K562 (cell line): ENCODE results near the gene SLC16A14. TPM values are rescaled to one million over a fixed set of nuclear protein-coding genes. Genes with fewer than 3 reads are reported as not detected.

Experiments
- ARHGAP35 ChIP-seq: fragments of 450-650 bp; IDR thresholded peaks from 2 replicates; pipeline ENCODE4 v1.6.1; 2018; ENCODE audit not compliant: partially characterized antibody
- ARID1B ChIP-seq: fragments of 450-650 bp; IDR thresholded peaks from 2 replicates; pipeline ENCODE4 v1.6.1; 2016; ENCODE audit warnings: antibody characterized with exemption, mild to moderate bottlenecking, inconsistent platforms
- ETV1 ChIP-seq: fragments of 450-650 bp; conservative IDR thresholded peaks from 2 replicates; pipeline ENCODE4 v1.6.1; 2016; ENCODE audit warnings: missing genetic modification characterization, control low read depth, low read depth, missing compliant biosample characterization
- NRF1 ChIP-seq, 2 experiments: fragments of 450-650 bp; IDR thresholded peaks in 1 of 2; conservative IDR thresholded peaks in 1 of 2; 2 replicates each; pipeline ENCODE4 v1.6.1; 2014; ENCODE audit warnings: mild to moderate bottlenecking in 2 of 2
- SNIP1 ChIP-seq: fragments of 450-650 bp; IDR thresholded peaks from 2 replicates; pipeline ENCODE4 v1.7.1; 2017; ENCODE audit warnings: low read depth, mild to moderate bottlenecking
- ZNF253 ChIP-seq: fragments of 250-450 bp; sonication (Bioruptor Pico); conservative IDR thresholded peaks from 2 replicates; pipeline ENCODE4 v1.6.1; 2021; ENCODE audit warnings: mild to moderate bottlenecking
- polyA plus RNA-seq, 8 experiments: library from polyadenylated mRNA; depleted of rRNA in 4 of 8; stranded (reverse) in 5 of 8; unstranded in 3 of 8; fragments of >200 nt; fragmentation: Nextera tagmentation in 2 of 8; fragmentation: Illumina TruSeq in 1 of 8; extraction: Ambion mirVana in 2 of 8; extraction: Trizol in 1 of 8; gene quantifications; 2 replicates each; pipeline versions ENCODE4 v1.2.1 to v1.2.3, GENCODE V29; 2011 to 2014; ENCODE audit warnings: inconsistent platforms in 1 of 8, missing spikeins in 1 of 8
- total RNA-seq, 7 experiments: library from RNA; depleted of rRNA in 6 of 7; stranded (reverse); fragments of >200 nt in 6 of 7; fragmentation: Illumina TruSeq in 2 of 7; extraction: Trizol in 2 of 7; gene quantifications; 2 replicates each; pipeline versions ENCODE4 v1.2.1 to v1.2.3, GENCODE V29; 2011 to 2021; ENCODE audit warnings: low replicate concordance in 1 of 7
- TF ChIP-seq, protein P1 (sequence below): fragments of 200-600 bp; sonication (generic); IDR thresholded peaks from one replicate; pipeline ENCODE4 v1.6.1; 2012; ENCODE audit warnings: mild to moderate bottlenecking, low read depth, low read length, inconsistent platforms
- TF ChIP-seq, protein P2 (sequence below): fragments of 250-450 bp; sonication (Bioruptor Pico); IDR thresholded peaks from 2 replicates; pipeline ENCODE4 v1.8.0; 2022; ENCODE audit warnings: inconsistent platforms
- TF ChIP-seq, protein P3 (sequence below): sonication (generic); formaldehyde crosslinking; IDR thresholded peaks from 2 replicates; pipeline ENCODE4 v1.8.0; 2022; ENCODE audit warnings: mild to moderate bottlenecking, missing genetic modification reagents
- TF ChIP-seq, protein P4 (sequence below): fragments of 450-650 bp; IDR thresholded peaks from 2 replicates; pipeline ENCODE4 v1.6.1; 2016; ENCODE audit warnings: antibody characterized with exemption

SLC16A14 gene
- total and polyA plus RNA-seq, 9 of the 15 experiments (the other 6 are each of a cell fraction or from before 2014, with no cell fraction given), result not detected

DNA sequence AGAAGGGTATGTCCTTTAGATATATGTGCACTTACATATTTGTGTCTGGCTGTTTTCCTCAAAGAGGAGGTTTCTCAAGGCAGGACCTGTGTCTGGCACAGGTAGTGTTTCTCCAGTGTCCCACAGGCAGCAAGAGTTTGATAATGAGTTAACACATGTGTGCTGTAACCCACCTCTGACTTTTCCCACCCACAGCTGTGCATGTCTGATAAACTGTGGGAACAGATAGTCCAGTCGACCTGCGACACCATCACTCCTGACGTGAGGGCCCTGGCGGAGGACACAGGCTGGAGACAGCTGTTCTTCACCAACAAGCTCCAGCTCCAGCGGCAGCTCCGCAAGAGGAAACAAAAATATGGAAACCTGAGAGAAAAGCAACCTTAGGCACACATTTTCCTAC lies 58.2 kb downstream of the SLC16A14 start (continued):
- TF ChIP-seq, protein P1, sequence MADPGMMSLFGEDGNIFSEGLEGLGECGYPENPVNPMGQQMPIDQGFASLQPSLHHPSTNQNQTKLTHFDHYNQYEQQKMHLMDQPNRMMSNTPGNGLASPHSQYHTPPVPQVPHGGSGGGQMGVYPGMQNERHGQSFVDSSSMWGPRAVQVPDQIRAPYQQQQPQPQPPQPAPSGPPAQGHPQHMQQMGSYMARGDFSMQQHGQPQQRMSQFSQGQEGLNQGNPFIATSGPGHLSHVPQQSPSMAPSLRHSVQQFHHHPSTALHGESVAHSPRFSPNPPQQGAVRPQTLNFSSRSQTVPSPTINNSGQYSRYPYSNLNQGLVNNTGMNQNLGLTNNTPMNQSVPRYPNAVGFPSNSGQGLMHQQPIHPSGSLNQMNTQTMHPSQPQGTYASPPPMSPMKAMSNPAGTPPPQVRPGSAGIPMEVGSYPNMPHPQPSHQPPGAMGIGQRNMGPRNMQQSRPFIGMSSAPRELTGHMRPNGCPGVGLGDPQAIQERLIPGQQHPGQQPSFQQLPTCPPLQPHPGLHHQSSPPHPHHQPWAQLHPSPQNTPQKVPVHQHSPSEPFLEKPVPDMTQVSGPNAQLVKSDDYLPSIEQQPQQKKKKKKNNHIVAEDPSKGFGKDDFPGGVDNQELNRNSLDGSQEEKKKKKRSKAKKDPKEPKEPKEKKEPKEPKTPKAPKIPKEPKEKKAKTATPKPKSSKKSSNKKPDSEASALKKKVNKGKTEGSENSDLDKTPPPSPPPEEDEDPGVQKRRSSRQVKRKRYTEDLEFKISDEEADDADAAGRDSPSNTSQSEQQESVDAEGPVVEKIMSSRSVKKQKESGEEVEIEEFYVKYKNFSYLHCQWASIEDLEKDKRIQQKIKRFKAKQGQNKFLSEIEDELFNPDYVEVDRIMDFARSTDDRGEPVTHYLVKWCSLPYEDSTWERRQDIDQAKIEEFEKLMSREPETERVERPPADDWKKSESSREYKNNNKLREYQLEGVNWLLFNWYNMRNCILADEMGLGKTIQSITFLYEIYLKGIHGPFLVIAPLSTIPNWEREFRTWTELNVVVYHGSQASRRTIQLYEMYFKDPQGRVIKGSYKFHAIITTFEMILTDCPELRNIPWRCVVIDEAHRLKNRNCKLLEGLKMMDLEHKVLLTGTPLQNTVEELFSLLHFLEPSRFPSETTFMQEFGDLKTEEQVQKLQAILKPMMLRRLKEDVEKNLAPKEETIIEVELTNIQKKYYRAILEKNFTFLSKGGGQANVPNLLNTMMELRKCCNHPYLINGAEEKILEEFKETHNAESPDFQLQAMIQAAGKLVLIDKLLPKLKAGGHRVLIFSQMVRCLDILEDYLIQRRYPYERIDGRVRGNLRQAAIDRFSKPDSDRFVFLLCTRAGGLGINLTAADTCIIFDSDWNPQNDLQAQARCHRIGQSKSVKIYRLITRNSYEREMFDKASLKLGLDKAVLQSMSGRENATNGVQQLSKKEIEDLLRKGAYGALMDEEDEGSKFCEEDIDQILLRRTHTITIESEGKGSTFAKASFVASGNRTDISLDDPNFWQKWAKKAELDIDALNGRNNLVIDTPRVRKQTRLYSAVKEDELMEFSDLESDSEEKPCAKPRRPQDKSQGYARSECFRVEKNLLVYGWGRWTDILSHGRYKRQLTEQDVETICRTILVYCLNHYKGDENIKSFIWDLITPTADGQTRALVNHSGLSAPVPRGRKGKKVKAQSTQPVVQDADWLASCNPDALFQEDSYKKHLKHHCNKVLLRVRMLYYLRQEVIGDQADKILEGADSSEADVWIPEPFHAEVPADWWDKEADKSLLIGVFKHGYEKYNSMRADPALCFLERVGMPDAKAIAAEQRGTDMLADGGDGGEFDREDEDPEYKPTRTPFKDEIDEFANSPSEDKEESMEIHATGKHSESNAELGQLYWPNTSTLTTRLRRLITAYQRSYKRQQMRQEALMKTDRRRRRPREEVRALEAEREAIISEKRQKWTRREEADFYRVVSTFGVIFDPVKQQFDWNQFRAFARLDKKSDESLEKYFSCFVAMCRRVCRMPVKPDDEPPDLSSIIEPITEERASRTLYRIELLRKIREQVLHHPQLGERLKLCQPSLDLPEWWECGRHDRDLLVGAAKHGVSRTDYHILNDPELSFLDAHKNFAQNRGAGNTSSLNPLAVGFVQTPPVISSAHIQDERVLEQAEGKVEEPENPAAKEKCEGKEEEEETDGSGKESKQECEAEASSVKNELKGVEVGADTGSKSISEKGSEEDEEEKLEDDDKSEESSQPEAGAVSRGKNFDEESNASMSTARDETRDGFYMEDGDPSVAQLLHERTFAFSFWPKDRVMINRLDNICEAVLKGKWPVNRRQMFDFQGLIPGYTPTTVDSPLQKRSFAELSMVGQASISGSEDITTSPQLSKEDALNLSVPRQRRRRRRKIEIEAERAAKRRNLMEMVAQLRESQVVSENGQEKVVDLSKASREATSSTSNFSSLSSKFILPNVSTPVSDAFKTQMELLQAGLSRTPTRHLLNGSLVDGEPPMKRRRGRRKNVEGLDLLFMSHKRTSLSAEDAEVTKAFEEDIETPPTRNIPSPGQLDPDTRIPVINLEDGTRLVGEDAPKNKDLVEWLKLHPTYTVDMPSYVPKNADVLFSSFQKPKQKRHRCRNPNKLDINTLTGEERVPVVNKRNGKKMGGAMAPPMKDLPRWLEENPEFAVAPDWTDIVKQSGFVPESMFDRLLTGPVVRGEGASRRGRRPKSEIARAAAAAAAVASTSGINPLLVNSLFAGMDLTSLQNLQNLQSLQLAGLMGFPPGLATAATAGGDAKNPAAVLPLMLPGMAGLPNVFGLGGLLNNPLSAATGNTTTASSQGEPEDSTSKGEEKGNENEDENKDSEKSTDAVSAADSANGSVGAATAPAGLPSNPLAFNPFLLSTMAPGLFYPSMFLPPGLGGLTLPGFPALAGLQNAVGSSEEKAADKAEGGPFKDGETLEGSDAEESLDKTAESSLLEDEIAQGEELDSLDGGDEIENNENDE, result no peak
- TF ChIP-seq, protein P2, sequence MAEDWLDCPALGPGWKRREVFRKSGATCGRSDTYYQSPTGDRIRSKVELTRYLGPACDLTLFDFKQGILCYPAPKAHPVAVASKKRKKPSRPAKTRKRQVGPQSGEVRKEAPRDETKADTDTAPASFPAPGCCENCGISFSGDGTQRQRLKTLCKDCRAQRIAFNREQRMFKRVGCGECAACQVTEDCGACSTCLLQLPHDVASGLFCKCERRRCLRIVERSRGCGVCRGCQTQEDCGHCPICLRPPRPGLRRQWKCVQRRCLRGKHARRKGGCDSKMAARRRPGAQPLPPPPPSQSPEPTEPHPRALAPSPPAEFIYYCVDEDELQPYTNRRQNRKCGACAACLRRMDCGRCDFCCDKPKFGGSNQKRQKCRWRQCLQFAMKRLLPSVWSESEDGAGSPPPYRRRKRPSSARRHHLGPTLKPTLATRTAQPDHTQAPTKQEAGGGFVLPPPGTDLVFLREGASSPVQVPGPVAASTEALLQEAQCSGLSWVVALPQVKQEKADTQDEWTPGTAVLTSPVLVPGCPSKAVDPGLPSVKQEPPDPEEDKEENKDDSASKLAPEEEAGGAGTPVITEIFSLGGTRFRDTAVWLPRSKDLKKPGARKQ (CRISPR knock-in tag), result no peak
- TF ChIP-seq, protein P3, sequence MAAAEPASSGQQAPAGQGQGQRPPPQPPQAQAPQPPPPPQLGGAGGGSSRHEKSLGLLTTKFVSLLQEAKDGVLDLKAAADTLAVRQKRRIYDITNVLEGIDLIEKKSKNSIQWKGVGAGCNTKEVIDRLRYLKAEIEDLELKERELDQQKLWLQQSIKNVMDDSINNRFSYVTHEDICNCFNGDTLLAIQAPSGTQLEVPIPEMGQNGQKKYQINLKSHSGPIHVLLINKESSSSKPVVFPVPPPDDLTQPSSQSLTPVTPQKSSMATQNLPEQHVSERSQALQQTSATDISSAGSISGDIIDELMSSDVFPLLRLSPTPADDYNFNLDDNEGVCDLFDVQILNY, result no peak
- TF ChIP-seq ARID1B (peak; percentile 87), ARHGAP35 (no peak), SNIP1 (no peak), ETV1 (tag) (no peak), ZNF253 (CRISPR knock-in tag) (no peak), NRF1 (conservative IDR thresholded peaks at IDR 0.05 in 1 of 2, IDR thresholded peaks at IDR 0.05 in 1 of 2) (no peak)
- TF ChIP-seq, protein P4, sequence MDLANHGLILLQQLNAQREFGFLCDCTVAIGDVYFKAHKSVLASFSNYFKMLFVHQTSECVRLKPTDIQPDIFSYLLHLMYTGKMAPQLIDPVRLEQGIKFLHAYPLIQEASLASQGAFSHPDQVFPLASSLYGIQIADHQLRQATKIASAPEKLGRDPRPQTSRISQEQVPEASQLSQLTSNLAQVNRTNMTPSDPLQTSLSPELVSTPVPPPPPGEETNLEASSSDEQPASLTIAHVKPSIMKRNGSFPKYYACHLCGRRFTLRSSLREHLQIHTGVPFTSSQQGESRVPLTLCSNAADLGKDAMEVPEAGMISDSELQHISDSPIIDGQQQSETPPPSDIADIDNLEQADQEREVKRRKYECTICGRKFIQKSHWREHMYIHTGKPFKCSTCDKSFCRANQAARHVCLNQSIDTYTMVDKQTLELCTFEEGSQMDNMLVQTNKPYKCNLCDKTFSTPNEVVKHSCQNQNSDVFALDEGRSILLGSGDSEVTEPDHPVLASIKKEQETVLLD, result no peak
